Calu3 (cell line): Measurements from ENCODE around the gene ZNF511. TPM values are rescaled to one million over a fixed set of nuclear protein-coding genes. Genes with fewer than 3 reads are reported as not detected.

Experiments
- BruUV-seq: library from RNA; stranded (reverse); fragments of 400-500 nt; replicated peaks from 2 replicates; lab custom pipeline; 2021; lab: Mats Ljungman, UMichigan
- CTCF ChIA-PET: fragments of 300-600 bp; sonication (Branson Sonifier 250); formaldehyde crosslinking; loops from one replicate; lab custom pipeline; 2022; ENCODE audit warnings: antibody characterized with exemption; lab: Charles Lee
- DNase-seq: peaks from one replicate; pipeline ENCODE4 v3.0.0; 2022
- H3K27ac Mint-ChIP-seq: one replicate; pipeline ENCODE4 v1.8.0; 2022; ENCODE audit warnings: mixed read lengths; ENCODE audit not compliant: unreplicated experiment
- H3K27me3 Mint-ChIP-seq: one replicate; pipeline ENCODE4 v1.8.0; 2022; ENCODE audit warnings: mixed read lengths; ENCODE audit not compliant: unreplicated experiment
- H3K36me3 Mint-ChIP-seq: one replicate; pipeline ENCODE4 v1.8.0; 2022; ENCODE audit warnings: mild to moderate bottlenecking, moderate library complexity, mixed read lengths; ENCODE audit not compliant: insufficient read depth, unreplicated experiment
- H3K4me1 Mint-ChIP-seq: one replicate; pipeline ENCODE4 v1.8.0; 2022; ENCODE audit warnings: mild to moderate bottlenecking, low read depth, mixed read lengths; ENCODE audit not compliant: unreplicated experiment
- H3K4me3 Mint-ChIP-seq: one replicate; pipeline ENCODE4 v1.8.0; 2022; ENCODE audit warnings: mild to moderate bottlenecking, low read depth, moderate library complexity, mixed read lengths; ENCODE audit not compliant: unreplicated experiment
- H3K9me3 Mint-ChIP-seq: one replicate; pipeline ENCODE4 v1.8.0; 2022; ENCODE audit warnings: low read depth, mixed read lengths; ENCODE audit not compliant: unreplicated experiment
- CTCF ChIP-seq: fragments of 200-600 bp; IDR thresholded peaks from one replicate; pipeline ENCODE4 v1.8.0; 2022; ENCODE audit warnings: antibody characterized with exemption; ENCODE audit not compliant: unreplicated experiment
- intact Hi-C: fragments of 100-400 bp; cut with micrococcal nuclease; formaldehyde crosslinking; loops from one replicate; pipeline ENCODE4 v1.10.0; 2022; ENCODE audit not compliant: unreplicated experiment
- total RNA-seq: library from RNA; stranded (reverse); gene quantifications from 2 replicates; pipeline ENCODE4 v1.2.3, GENCODE V29; 2022

The ZNF511 gene
- total RNA-seq, 1 experiment from 2014 or later = 24.0 TPM

GRCh38 chr10:133285217-133285616, 23.5 kb upstream of the ZNF511 start:
- TF ChIP-seq CTCF = no peak
- Mint-ChIP-seq H3K27me3 (no peaks in the 10 kb centered on the region), H3K36me3 (peaks cover 38% of the 10 kb centered on the region), H3K27ac (no peak overlapping the region), H3K4me1 (no peaks in the 10 kb centered on the region), H3K4me3 (no peak overlapping the region), H3K9me3 (no peaks in the 10 kb centered on the region)
- no TSS peak for BruUV-seq
- DNase-seq = no peak
- intact Hi-C loops = no loop called here
- CTCF ChIA-PET = no interaction called here

GRCh38 chr10:133286366-133286765, 22.3 kb upstream of the ZNF511 start:
- intact Hi-C loops = no loop called here
- no peaks in the 10 kb centered on the region for H3K27me3 Mint-ChIP-seq
- no peaks in the 10 kb centered on the region for H3K4me1 Mint-ChIP-seq
- no peaks in the 10 kb centered on the region for H3K9me3 Mint-ChIP-seq
- DNase-seq = no peak
- CTCF ChIA-PET = no interaction called here
- TF ChIP-seq CTCF = no peak
- no peak overlapping the region for H3K4me3 Mint-ChIP-seq
- H3K27ac Mint-ChIP-seq = no peak overlapping the region
- BruUV-seq = no TSS peak
- H3K36me3 Mint-ChIP-seq = peaks cover 43% of the 10 kb centered on the region

GRCh38 chr10:133287832-133288500, 20.7 kb upstream of the ZNF511 start:
- peaks cover 49% of the 10 kb centered on the region for H3K36me3 Mint-ChIP-seq
- H3K27ac Mint-ChIP-seq = no peak overlapping the region
- no peak for TF ChIP-seq CTCF
- BruUV-seq = no TSS peak
- H3K9me3 Mint-ChIP-seq = no peaks in the 10 kb centered on the region
- no peak overlapping the region for H3K4me3 Mint-ChIP-seq
- H3K4me1 Mint-ChIP-seq = no peaks in the 10 kb centered on the region
- H3K27me3 Mint-ChIP-seq = no peaks in the 10 kb centered on the region
- CTCF ChIA-PET = no interaction called here
- intact Hi-C loops = no loop called here
- DNase-seq = no peak

GRCh38 chr10:133289761-133290160, 19.0 kb upstream of the ZNF511 start:
- CTCF ChIA-PET = no interaction called here
- TF ChIP-seq CTCF = no peak
- Mint-ChIP-seq H3K4me3 (no peak overlapping the region), H3K36me3 (peaks cover 47% of the 10 kb centered on the region), H3K27ac (no peak overlapping the region), H3K4me1 (no peaks in the 10 kb centered on the region), H3K27me3 (no peaks in the 10 kb centered on the region), H3K9me3 (no peaks in the 10 kb centered on the region)
- intact Hi-C loops = no loop called here
- DNase-seq = no peak
- no TSS peak for BruUV-seq
